OCI-LY7 (cell line): ENCODE data around the gene CCDC170.

ENCODE experiments used
- CTCF ChIP-seq: fragments of 200-600 bp; sonication (generic); conservative IDR thresholded peaks from 2 replicates; pipeline ENCODE4 v1.5.1; 2014; ENCODE audit warnings: mild to moderate bottlenecking, antibody characterized with exemption, low read length, moderate library complexity, mixed read lengths
- EZH2phosphoT487 ChIP-seq: fragments of 200-600 bp; sonication (generic); IDR thresholded peaks from 2 replicates; pipeline ENCODE4 v1.6.1; 2018; ENCODE audit warnings: low read depth, borderline replicate concordance, mild to moderate bottlenecking, mixed run types, antibody characterized with exemption, low read length, moderate library complexity, mixed read lengths

- TF ChIP-seq CTCF (no peak), EZH2phosphoT487 (no peak)
Measured at GRCh38 chr6:151494235-151494935, 568 bp downstream of the CCDC170 start.
